NCI-H1930 (cell line): Measurements from ENCODE around the gene AICDA.
"Not testable (repeated sequence)": the region's sequence is repeated elsewhere in the genome, so short reads cannot be mapped to it uniquely, and the experiment has no call there.

Experiments used
- DNase-seq, 2 experiments: peaks; one replicate each; lab custom pipeline; 2025; lab: John Stamatoyannopoulos, UW

The AICDA gene

GRCh38 chr12:8612629-8613028, at the start of gene AICDA:
Gene AICDA (minus strand): TSS chr12:8612859. CDS start chr12:8612767, 92 bp downstream.
- DNase-seq, result no peak

GRCh38 chr12:8661751-8662150, 49.1 kb upstream of the AICDA start:
- no peak for DNase-seq

GRCh38 chr12:8661016-8661415, 48.4 kb upstream of the AICDA start:
- DNase-seq, result no peak

GRCh38 chr12:8658346-8658745, 45.7 kb upstream of the AICDA start:
- DNase-seq, result no peak

- no peak for DNase-seq
Observed at GRCh38 chr12:8655421-8655820, 42.8 kb upstream of the AICDA start.

- DNase-seq, result no peak
Observed at GRCh38 chr12:8648576-8649205, 36.0 kb upstream of the AICDA start.

GRCh38 chr12:8647968-8648367, 35.3 kb upstream of the AICDA start:
- DNase-seq, result no peak

GRCh38 chr12:8644345-8645248, 31.9 kb upstream of the AICDA start:
- no peak for DNase-seq

GRCh38 chr12:8642775-8643174, 30.1 kb upstream of the AICDA start:
- no peak for DNase-seq

GRCh38 chr12:8639936-8640335, 27.3 kb upstream of the AICDA start:
- no peak for DNase-seq

GRCh38 chr12:8638951-8639350, 26.3 kb upstream of the AICDA start:
- DNase-seq, result no peak

GRCh38 chr12:8637666-8638065, 25.0 kb upstream of the AICDA start:
- no peak for DNase-seq

- DNase-seq, result no peak
Observed at GRCh38 chr12:8637244-8637643, 24.6 kb upstream of the AICDA start.

- DNase-seq, result no peak
Observed at GRCh38 chr12:8636581-8636980, 23.9 kb upstream of the AICDA start.

- not testable (repeated sequence) for DNase-seq
Observed at GRCh38 chr12:8636007-8636346, 23.3 kb upstream of the AICDA start.

GRCh38 chr12:8635342-8636006, 22.8 kb upstream of the AICDA start:
- not testable (repeated sequence) for DNase-seq

- DNase-seq, result no peak
Observed at GRCh38 chr12:8630131-8630530, 17.5 kb upstream of the AICDA start.

- DNase-seq, result no peak
Observed at GRCh38 chr12:8629486-8630033, 16.9 kb upstream of the AICDA start.

- no peak for DNase-seq
Observed at GRCh38 chr12:8628731-8629130, 16.1 kb upstream of the AICDA start.

GRCh38 chr12:8624750-8625149, 12.1 kb upstream of the AICDA start:
- not testable (repeated sequence) for DNase-seq

- DNase-seq, result no peak
Observed at GRCh38 chr12:8622646-8623045, 10.0 kb upstream of the AICDA start.

GRCh38 chr12:8615206-8615605, 2.5 kb upstream of the AICDA start:
- DNase-seq, result no peak

GRCh38 chr12:8613881-8614280, 1.2 kb upstream of the AICDA start:
- not testable (repeated sequence) for DNase-seq
